Measurements from ENCODE around the gene ACAP3.
A peak's percentile ranks its signal among the peaks of the same experiment; 100 is the strongest.
"Not testable (repeated sequence)": the region's sequence is repeated elsewhere in the genome, so short reads cannot be mapped to it uniquely, and the experiment has no call there.

ACAP3 gene

GRCh38 chr1:1262758-1263157 lies 45.0 kb downstream of the ACAP3 start:
- DNase-seq (ENCODE audit: low read depth) = no peak

- no peak for DNase-seq (ENCODE audit: low read depth)
These were observed 45.7 kb downstream of the ACAP3 start for GRCh38 chr1:1262071-1262470.

DNA sequence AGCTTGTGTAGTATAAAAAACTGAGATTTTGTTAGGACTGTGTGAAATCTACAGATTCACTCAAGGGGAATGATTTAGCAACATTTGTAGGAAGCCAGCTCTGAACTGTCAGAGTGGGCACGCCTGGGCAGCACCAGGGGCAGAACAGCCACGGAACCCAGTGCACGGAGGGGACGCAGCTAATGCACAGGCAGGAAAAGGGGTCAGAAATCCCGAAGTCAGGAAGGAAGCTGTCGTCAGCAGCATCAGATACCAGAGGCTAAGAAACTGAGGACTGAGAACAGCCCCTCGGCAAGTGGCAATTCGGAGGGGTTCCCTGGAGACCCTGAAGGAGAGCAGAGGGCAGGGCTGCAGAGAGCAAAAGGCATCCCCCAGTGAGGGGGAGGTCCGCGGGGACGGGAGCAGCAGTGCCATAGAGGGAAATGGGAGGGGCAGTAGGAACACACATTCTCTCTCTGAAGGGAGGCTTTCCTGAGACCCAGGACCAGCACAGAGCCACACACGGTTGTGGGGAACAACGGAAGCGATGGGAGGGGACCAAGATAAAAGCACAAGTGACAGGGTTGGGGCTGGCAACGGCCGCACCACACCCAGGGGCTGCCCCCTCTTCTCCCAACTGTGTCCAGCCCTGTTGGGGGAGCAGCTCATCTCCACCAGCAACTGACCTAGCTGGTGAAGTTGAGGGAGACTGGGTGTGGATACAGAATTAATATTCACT lies 46.7 kb downstream of the ACAP3 start:
- no peak for DNase-seq (ENCODE audit: low read depth)

DNA sequence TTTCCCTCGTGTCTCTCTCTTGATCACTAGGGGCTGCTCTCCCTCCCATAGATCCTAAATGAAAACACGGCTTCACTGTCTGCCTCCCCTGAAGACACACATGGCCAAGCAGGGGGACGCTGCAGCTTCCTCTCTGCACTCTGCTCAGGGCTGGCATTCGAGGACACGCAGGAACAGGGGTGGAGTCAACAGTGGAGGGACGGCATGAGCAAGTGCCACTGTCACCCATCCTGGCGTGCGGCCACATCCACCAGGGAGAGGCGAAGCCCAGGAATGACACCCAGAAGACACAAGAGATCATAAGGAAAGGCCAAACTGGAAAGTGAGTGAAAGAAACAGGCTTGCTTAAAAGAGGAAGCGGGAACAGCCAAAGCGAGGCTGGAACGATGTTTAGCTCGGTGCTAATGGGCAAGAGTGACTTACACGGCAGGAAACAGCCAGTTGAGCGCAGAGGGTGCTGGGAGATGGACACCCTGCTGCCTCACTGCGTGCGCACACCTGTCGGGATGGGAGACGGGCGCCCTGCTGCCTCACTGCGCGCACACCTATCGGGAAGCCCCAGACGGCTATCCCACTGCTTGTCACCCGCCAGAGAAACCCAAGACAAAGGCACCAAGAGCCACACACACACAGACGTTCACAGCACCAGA lies 47.7 kb downstream of the ACAP3 start:
- no peak for DNase-seq (ENCODE audit: low read depth)

GRCh38 chr1:1259540-1259939 lies 48.2 kb downstream of the ACAP3 start:
- DNase-seq (ENCODE audit: low read depth) = no peak

- no peak for DNase-seq (ENCODE audit: low read depth)
These were observed 48.6 kb downstream of the ACAP3 start for GRCh38 chr1:1259119-1259488.

DNA sequence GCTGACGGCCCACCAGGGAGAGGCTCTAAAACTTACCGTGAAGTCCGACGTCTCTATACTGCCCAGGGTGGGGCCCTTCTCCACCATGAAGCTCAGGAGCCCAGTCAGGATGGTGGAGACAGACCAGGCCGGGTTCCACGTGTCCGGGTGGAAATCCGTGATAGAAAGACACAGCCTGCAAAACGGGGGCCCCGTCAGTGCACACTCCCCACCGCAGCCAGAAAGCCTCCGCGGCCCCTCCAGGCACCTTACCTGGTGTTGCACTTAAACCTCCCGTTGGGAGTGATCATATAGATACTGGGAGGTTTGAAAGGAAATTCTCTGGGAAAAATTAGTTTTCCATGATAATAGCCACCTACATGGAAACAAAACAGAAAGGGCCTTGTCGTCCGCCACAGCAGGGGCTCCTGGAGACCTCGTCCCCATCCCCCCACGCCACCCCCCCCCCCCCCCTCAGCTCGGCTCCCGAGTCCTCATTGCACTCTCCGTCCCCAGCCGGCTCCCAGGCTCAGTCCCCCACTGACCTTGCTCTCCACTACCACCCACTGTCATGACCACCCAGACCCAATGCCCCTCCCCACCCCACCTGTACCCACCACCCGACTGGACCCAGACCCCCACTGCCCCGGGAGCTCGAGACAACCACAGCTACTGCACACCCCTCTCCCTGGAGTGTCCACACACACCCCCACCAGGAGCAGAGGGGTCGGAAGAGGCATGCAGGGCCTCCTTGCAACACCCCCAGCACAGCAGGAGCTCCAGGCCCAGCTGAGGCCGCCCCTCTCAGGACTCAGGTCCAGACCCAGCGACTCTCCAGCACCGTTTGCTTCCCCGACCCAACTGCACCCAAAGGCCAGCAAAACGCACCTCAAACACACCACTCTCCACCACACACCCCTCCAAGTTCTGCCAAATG lies 50.5 kb downstream of the ACAP3 start:
- DNase-seq (ENCODE audit: low read depth) = no peak

DNA sequence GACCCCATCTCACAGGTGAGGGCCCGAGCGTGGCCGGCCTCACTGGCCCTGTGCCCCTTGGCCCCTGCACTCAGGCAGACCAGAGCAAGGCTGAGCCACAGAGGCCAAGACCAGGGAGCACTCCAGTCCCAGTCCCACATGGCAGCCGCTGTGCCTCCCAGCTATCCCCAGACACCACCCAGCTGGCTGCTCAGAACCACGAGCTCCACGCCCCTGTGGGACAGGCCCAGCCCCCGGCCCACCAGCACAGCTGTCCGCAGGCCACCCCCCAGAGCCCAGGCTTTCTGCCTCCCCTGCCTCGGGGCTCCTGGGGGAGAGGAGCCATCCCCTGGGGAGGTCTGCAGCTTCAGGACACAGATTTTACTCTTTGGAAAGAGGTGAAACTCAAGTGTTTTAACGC lies 52.1 kb downstream of the ACAP3 start:
- DNase-seq (ENCODE audit: low read depth) = no peak

DNA sequence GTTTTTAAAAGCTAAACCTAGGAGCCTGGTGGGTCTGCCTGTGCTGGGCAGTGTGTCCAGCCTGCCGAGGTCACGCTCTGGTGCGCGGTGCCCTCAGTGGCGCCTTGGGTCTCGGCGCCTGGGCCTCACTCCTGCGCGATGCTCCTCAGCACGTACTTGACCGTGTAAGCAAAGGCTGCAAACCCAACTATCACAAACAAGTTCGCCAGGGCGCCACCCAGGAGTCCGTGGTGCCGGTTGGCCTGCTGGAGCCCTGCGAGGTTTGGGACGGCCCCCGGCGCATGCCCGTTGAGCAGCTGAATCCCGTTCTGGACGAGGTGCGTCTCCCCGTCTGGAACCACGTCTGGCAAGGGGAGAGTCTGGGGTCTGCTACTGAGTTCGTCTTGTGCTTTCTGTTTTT lies 52.7 kb downstream of the ACAP3 start:
- no peak for DNase-seq (ENCODE audit: low read depth)

GRCh38 chr1:1254667-1254998 lies 53.1 kb downstream of the ACAP3 start:
- DNase-seq (ENCODE audit: low read depth) = no peak

GRCh38 chr1:1253972-1254666 lies 53.6 kb downstream of the ACAP3 start:
- no peak for DNase-seq (ENCODE audit: low read depth)

GRCh38 chr1:1253314-1253713 lies 54.4 kb downstream of the ACAP3 start:
- no peak for DNase-seq (ENCODE audit: low read depth)

DNA sequence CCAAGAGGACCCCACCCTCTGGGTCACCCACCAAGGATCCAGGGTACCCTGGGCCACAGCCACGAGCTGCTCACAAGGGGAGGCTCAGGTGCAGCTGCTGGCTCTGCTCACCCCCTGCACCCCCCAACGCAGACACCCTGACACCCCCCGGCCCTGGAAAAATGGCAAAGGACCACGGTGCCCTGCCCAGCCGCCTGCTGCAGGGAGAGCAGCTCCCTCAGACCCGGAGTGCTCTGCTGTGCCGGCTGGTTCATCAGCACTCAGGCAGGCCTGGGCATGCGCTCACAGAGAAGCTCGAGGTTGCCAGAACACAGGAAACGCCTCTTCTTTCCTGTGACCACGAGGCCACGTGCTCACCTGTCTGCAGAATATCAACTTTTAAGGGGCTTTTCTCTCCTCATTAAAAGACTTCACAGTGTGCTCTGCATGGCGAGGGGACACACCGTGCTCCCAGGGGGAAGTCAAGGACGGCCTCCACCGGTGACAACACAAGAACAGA lies 56.9 kb downstream of the ACAP3 start:
- DNase-seq (ENCODE audit: low read depth) = peak; percentile 59

GRCh38 chr1:1248009-1248913 lies 59.5 kb downstream of the ACAP3 start:
- not testable (repeated sequence) for DNase-seq (ENCODE audit: low read depth)

DNA sequence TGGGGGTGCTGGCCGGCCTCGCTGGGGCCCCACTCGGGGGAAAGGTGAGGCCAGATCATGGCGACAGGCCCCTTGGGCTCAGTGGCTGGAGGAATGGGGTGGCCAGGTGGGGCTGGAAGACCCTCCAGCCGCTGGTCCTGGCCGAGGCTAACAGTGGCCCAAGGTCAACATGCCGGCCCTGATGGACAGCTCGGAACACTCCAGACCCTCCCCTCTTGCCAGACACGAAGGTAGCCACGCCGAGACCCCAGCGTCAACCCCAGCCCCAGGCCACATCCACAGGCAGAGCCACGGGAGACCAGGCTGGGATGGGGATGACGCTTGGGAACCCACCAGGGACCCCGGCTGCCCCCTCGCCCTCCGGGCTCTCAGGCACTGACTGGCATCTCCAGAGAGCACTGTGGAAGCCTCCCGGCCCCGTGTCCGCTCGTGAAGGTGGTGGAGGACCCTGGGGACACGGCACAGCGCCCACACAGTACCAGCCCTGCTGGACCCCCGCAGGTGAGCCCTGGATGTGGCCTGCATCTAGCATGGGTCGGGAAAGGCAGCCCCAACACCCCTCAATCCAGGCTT lies 60.3 kb downstream of the ACAP3 start:
- no peak for DNase-seq (ENCODE audit: low read depth)

DNA sequence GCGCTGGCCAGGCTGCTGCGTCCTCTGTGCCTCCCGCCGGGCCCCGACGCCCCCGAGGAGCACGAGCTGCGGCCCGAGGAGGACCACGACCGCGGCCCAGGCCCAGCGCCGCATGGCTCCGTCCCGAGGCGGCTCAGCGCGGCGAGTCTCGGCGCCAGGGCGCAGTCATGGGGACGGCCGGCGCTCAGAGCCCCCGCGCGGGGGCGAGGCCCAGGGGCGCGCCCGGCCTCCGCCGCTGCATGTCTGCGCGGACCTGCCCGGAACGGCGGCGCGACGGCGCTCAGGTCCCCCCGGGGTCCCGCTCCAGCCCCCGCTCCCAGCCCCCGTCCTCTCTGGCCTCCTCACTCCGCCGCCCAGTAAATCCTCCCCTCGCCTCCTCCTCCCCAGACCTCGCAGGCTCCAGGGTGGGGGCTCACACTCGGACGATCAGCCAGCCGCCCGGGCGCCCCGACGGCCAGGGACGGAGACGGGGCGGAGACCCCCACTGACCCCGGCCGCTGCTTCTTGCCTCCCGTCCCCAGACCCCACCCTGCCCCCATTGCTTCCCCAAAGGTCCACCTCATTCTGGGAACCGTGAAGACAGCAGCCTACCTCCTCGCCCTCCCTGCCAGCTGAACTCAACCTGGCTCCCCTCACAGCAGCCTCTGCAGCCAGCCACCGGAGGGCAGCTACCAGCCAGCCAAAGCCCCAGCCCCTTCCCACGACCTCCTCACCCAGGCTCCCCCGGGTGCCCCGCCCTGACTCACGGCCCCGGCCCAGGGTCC lies 61.0 kb downstream of the ACAP3 start, which contains the start of gene C1QTNF12:
Gene C1QTNF12, minus strand, starts transcription at position 146 of the 764 bp plus-strand sequence. Its CDS starts 32 bp downstream, at position 114.
- no peak for DNase-seq (ENCODE audit: low read depth)

DNA sequence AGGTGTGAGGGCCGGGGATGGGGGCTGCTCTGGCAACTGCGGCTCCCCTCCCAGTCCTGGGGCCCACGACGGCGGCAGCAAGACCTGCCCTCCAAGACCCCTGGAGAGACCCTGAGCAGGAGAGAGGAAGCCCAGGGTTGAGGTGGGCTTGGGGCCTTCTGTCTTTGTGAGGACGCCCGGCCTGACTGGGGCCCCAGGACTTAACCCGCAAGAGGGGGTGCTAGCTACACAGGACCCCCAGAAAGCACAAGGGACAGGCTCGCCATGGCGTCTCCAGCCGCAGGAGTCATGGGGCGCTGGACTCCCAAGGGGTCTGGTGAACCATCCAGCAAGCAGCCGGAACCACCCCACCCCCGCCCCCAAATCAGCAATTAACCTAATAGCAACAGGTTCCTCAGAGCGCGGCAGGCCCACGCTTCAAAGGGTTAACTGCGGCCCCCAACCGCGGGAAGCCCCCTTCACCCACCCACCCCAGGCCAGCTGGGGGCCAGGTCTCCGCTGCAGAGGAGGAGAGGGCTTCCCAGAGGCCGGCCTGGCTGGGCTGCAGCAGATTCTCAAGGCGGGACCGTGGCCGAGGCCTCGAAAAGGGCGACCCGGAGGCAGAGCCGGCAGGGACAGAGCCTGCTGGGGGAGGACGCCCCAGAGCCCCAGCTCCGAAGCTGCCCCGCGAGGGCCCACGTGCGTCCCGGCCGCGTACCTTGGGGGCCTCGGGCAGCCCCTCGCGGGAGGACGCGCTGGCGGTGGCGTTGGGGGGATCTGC lies 61.7 kb downstream of the ACAP3 start:
- no peak for DNase-seq (ENCODE audit: low read depth)

GRCh38 chr1:1245178-1245816 lies 62.4 kb downstream of the ACAP3 start:
- DNase-seq (ENCODE audit: low read depth) = no peak

All from activated T-helper 1 cell treated with Interleukin-2 at 50 U/mL for 16 hours (primary cell).